ENCODE data around the gene ID1. TPM values are rescaled to one million over a fixed set of nuclear protein-coding genes. Genes with fewer than 3 reads are reported as not detected.
A peak's percentile ranks its signal among the peaks of the same experiment; 100 is the strongest.

ID1 gene
- total and polyA plus RNA-seq, 2 of the 13 experiments (the other 11 are each of a cell fraction or from before 2014, with no cell fraction given): 320 to 419 TPM

DNA sequence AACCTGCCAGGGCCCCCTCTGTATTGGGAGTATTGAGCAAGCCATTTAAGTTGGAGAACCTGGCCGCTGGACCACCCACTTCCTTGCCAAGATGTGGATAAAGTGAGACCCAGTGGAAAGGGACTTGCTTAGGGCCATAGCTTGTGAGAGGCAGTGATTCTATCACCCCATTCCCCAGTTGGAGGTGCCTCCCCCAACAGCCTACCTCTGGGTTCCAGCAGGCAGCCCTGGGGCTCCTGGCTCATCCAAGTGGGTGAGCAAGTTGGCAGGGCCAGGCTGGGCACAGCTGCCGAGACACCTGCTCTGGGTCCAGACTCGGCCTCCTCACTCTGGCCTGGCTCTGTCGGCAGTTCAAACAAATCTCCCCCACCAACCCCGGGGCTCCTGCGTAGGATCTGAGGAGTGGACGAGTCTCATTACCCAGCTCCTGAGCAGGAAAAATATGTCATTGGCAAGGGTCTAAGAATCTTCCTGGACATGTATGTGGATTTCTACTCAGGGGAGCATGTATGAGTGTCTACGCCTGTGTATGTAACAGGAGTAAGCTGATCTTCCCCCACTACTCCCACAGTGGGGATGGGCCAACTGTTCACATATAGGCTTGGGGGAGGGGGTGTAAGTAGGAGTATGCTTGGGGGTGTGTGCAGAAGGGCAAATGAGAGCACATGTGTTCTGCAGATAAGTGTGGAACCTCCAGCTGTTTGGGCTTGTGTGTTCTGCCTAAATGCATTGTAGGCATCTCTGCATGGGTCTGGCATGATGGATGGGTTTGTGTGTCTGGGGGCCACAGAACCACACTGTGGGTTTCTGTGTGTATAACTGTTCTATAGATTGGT lies 1.9 kb downstream of the ID1 start (continued):
- TF ChIP-seq, protein P1, sequence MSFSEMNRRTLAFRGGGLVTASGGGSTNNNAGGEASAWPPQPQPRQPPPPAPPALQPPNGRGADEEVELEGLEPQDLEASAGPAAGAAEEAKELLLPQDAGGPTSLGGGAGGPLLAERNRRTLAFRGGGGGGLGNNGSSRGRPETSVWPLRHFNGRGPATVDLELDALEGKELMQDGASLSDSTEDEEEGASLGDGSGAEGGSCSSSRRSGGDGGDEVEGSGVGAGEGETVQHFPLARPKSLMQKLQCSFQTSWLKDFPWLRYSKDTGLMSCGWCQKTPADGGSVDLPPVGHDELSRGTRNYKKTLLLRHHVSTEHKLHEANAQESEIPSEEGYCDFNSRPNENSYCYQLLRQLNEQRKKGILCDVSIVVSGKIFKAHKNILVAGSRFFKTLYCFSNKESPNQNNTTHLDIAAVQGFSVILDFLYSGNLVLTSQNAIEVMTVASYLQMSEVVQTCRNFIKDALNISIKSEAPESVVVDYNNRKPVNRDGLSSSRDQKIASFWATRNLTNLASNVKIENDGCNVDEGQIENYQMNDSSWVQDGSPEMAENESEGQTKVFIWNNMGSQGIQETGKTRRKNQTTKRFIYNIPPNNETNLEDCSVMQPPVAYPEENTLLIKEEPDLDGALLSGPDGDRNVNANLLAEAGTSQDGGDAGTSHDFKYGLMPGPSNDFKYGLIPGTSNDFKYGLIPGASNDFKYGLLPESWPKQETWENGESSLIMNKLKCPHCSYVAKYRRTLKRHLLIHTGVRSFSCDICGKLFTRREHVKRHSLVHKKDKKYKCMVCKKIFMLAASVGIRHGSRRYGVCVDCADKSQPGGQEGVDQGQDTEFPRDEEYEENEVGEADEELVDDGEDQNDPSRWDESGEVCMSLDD (CRISPR knock-in tag; IDR thresholded peaks at IDR 0.05; ENCODE audit: borderline replicate concordance): peak; percentile 40; the same call in 1 of the 2 replicates
- TF ChIP-seq ZNF253 (CRISPR knock-in tag; IDR thresholded peaks at IDR 0.05; ENCODE audit: borderline replicate concordance) (peak; percentile 58; the same call in 1 of the 2 replicates), ZNF121 (CRISPR knock-in tag; IDR thresholded peaks at IDR 0.05) (peak; percentile 61; the same call in 1 of the 2 replicates), ZNF431 (CRISPR knock-in tag; IDR thresholded peaks at IDR 0.05; ENCODE audit: borderline replicate concordance, low read depth) (peak; percentile 11; the same call in 1 of the 2 replicates), TBX3 (IDR thresholded peaks at IDR 0.05; ENCODE audit: borderline replicate concordance) (peak; percentile 31; the same call in 1 of the 2 replicates), FOXA3 (CRISPR knock-in tag; IDR thresholded peaks at IDR 0.05) (peak; percentile 65; the same call in 1 of the 2 replicates), ZNF549 (CRISPR knock-in tag; IDR thresholded peaks at IDR 0.05) (no peak), REL (CRISPR knock-in tag; conservative IDR thresholded peaks at IDR 0.05) (no peak), ZKSCAN5 (CRISPR knock-in tag; IDR thresholded peaks at IDR 0.05) (no peak), HDAC2 (CRISPR knock-in tag; IDR thresholded peaks at IDR 0.05) (peak; percentile 62), ESRRA (CRISPR knock-in tag; IDR thresholded peaks at IDR 0.05; ENCODE audit: low read depth) (no peak; the same call in 1 of the 2 replicates)
- TF ChIP-seq, protein P2, sequence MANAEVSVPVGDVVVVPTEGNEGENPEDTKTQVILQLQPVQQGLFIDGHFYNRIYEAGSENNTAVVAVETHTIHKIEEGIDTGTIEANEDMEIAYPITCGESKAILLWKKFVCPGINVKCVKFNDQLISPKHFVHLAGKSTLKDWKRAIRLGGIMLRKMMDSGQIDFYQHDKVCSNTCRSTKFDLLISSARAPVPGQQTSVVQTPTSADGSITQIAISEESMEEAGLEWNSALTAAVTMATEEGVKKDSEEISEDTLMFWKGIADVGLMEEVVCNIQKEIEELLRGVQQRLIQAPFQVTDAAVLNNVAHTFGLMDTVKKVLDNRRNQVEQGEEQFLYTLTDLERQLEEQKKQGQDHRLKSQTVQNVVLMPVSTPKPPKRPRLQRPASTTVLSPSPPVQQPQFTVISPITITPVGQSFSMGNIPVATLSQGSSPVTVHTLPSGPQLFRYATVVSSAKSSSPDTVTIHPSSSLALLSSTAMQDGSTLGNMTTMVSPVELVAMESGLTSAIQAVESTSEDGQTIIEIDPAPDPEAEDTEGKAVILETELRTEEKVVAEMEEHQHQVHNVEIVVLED (CRISPR knock-in tag; IDR thresholded peaks at IDR 0.05; ENCODE audit: borderline replicate concordance): no peak
- TF ChIP-seq, protein P3, sequence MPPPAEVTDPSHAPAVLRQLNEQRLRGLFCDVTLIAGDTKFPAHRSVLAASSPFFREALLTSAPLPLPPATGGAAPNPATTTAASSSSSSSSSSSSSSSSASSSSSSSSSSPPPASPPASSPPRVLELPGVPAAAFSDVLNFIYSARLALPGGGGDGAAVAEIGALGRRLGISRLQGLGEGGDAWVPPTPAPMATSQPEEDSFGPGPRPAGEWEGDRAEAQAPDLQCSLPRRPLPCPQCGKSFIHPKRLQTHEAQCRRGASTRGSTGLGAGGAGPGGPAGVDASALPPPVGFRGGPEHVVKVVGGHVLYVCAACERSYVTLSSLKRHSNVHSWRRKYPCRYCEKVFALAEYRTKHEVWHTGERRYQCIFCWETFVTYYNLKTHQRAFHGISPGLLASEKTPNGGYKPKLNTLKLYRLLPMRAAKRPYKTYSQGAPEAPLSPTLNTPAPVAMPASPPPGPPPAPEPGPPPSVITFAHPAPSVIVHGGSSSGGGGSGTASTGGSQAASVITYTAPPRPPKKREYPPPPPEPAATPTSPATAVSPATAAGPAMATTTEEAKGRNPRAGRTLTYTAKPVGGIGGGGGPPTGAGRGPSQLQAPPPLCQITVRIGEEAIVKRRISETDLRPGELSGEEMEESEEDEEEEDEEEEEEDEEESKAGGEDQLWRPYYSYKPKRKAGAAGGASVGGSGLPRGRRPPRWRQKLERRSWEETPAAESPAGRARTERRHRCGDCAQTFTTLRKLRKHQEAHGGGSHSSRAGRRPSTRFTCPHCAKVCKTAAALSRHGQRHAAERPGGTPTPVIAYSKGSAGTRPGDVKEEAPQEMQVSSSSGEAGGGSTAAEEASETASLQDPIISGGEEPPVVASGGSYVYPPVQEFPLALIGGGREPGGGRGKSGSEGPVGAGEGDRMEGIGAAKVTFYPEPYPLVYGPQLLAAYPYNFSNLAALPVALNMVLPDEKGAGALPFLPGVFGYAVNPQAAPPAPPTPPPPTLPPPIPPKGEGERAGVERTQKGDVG (CRISPR knock-in tag; IDR thresholded peaks at IDR 0.05; ENCODE audit: borderline replicate concordance): no peak; the same call in 1 of the 2 replicates
- TF ChIP-seq, protein P4, sequence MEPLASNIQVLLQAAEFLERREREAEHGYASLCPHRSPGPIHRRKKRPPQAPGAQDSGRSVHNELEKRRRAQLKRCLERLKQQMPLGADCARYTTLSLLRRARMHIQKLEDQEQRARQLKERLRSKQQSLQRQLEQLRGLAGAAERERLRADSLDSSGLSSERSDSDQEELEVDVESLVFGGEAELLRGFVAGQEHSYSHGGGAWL (CRISPR knock-in tag; IDR thresholded peaks at IDR 0.05): peak; percentile 52; the same call in 1 of the 2 replicates
- TF ChIP-seq, protein P5, sequence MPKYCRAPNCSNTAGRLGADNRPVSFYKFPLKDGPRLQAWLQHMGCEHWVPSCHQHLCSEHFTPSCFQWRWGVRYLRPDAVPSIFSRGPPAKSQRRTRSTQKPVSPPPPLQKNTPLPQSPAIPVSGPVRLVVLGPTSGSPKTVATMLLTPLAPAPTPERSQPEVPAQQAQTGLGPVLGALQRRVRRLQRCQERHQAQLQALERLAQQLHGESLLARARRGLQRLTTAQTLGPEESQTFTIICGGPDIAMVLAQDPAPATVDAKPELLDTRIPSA (CRISPR knock-in tag; IDR thresholded peaks at IDR 0.05; ENCODE audit: borderline replicate concordance): no peak

Data from HepG2 (cell line).